NCI-H128 (cell line): ENCODE results near the gene ING1.

Experiments used
- DNase-seq: peaks from one replicate; lab custom pipeline; 2025; ENCODE audit not compliant: unreplicated experiment; lab: John Stamatoyannopoulos, UW

The ING1 gene

DNA sequence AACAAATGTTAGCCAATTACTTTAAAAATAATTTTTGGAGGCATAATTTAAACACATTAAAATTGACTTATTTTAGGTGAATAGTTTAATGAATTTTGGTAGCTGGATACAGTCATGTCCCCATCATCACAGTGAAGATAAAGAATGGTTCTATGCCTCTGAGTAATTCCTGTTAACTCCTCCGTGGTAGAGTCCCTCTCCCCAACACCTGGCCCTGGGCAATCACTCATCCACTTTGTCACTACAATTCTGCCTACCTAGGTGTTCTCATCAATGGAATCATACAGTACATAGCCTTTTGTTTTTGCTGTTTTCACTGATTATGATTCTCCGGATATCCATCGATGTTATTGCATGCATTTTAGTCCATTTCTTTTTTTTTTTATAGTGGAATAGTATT is 55.6 kb downstream of the ING1 start:
- DNase-seq, result no peak

DNA sequence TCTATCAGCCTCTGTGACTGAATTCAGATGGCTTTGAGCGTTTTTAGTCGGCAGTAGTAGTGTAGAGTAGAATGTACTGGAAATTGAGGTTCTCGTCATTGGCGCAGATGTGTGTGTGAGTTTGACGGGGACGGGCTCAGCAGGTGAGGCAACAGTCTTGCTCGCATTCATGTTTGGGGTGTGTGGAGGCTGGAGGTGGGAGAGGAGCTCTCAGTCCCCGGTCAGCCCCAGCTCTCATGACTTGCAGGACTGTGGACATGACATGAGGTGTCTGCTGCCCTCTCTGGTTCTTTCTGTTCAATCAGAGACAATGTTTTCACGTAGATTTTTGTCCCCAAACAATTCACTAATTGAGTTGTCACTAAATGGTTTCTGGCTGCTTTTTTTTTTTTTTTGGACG is 57.2 kb downstream of the ING1 start:
- DNase-seq, result no peak

GRCh38 chr13:110771194-110771593 is 57.7 kb downstream of the ING1 start:
- DNase-seq, result no peak

GRCh38 chr13:110772091-110772984 is 58.8 kb downstream of the ING1 start:
- no peak for DNase-seq
